Lower leg skin (tissue), 3 donors: ENCODE data around the gene PBX1.

Experiments used
- CTCF ChIP-seq, 3 donors: fragments of 450-650 bp; IDR thresholded peaks; one replicate each; pipeline ENCODE4 v1.5.1; 2016; ENCODE audit warnings: antibody characterized with exemption in 3 of 3, mild to moderate bottlenecking in 3 of 3, moderate library complexity in 2 of 3
- POLR2A ChIP-seq, 2 donors: fragments of 450-650 bp; IDR thresholded peaks; one replicate each; pipeline ENCODE4 v1.6.1; 2016 to 2017; ENCODE audit warnings: antibody characterized with exemption in 2 of 2, mild to moderate bottlenecking in 1 of 2, moderate library complexity in 1 of 2

DNA sequence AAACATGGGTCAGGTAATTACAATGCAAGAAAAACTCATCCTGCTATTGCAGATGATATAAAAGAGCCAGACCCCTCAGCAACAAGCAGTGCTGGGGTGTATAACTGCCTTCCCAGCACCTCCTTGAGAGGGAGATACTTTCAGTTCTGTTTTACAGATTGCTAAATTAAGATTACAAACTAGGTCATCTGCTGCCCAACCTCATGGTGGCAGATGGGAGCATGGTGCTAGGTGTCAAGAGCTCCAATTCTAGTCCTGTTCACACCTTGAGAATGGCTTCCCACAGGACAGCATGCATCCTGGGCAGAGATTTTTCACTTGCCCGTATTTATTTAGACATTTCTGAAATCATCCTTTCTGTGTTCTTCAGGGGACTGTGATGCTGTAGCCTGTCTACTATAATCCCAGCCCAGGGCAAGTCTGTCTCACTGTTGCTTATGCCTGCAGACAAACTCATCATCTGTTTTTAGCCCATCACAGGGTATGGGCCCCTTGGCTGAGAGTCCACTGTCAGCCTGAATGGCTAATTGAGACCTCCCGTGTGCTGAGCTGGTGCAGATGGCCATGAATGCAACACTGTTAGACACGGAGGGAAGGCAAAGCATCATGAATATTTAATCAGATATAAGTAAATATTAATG is 40.2 kb upstream of the PBX1 start:
- TF ChIP-seq CTCF (IDR thresholded peaks at IDR 0.05) (no peak), POLR2A (IDR thresholded peaks at IDR 0.05) (no peak)
